DMS 273 (cell line): ENCODE results near the gene TTC12.
A peak's percentile ranks its signal among the peaks of the same experiment; 100 is the strongest.

ENCODE experiments used
- DNase-seq: peaks from one replicate; lab custom pipeline; 2025; ENCODE audit not compliant: unreplicated experiment; lab: John Stamatoyannopoulos, UW

TTC12 gene

GRCh38 chr11:113373306-113373705, 58.9 kb downstream of the TTC12 start:
- DNase-seq, result no peak

- DNase-seq, result no peak
Observed at GRCh38 chr11:113373981-113374560, 59.7 kb downstream of the TTC12 start.

GRCh38 chr11:113375402-113375801, 61.0 kb downstream of the TTC12 start:
- peak; percentile 16 for DNase-seq

- DNase-seq, result peak; percentile 90
Observed at GRCh38 chr11:113376156-113376555, 61.8 kb downstream of the TTC12 start.

- DNase-seq, result peak; percentile 57
Observed at GRCh38 chr11:113377681-113378412, 63.5 kb downstream of the TTC12 start.

- no peak for DNase-seq
Observed at GRCh38 chr11:113378692-113379091, 64.3 kb downstream of the TTC12 start.

GRCh38 chr11:113382121-113382520, 67.7 kb downstream of the TTC12 start:
- no peak for DNase-seq

- DNase-seq, result peak; percentile 94
Observed at GRCh38 chr11:113384551-113384950, 70.2 kb downstream of the TTC12 start.

- DNase-seq, result no peak
Observed at GRCh38 chr11:113385749-113386148, 71.4 kb downstream of the TTC12 start.

GRCh38 chr11:113386866-113387265, 72.5 kb downstream of the TTC12 start:
- DNase-seq, result no peak

GRCh38 chr11:113387605-113388211, 73.3 kb downstream of the TTC12 start, which contains the start of gene ANKK1:
Gene ANKK1 (plus strand): TSS chr11:113387779. CDS start chr11:113387885, 106 bp downstream.
- no peak for DNase-seq

- peak; percentile 74 for DNase-seq
Observed at GRCh38 chr11:113389272-113389671, 74.9 kb downstream of the TTC12 start.

GRCh38 chr11:113392236-113392921, 78.0 kb downstream of the TTC12 start:
- DNase-seq, result peak; percentile 48

GRCh38 chr11:113393501-113393985, 79.2 kb downstream of the TTC12 start:
- DNase-seq, result no peak

- no peak for DNase-seq
Observed at GRCh38 chr11:113394919-113395318, 80.5 kb downstream of the TTC12 start.

- DNase-seq, result no peak
Observed at GRCh38 chr11:113395782-113396336, 81.5 kb downstream of the TTC12 start.

- DNase-seq, result no peak
Observed at GRCh38 chr11:113396690-113397089, 82.3 kb downstream of the TTC12 start.

- DNase-seq, result no peak
Observed at GRCh38 chr11:113397212-113397611, 82.8 kb downstream of the TTC12 start.

GRCh38 chr11:113397821-113398220, 83.4 kb downstream of the TTC12 start:
- DNase-seq, result no peak

GRCh38 chr11:113398669-113399430, 84.5 kb downstream of the TTC12 start:
- no peak for DNase-seq
